ENCODE data around the gene SFTPA1. TPM values are rescaled to one million over a fixed set of nuclear protein-coding genes. Genes with fewer than 3 reads are reported as not detected.
"Not testable (repeated sequence)": the region's sequence is repeated elsewhere in the genome, so short reads cannot be mapped to it uniquely, and the experiment has no call there.

SFTPA1 gene
- total RNA-seq = not detected in 2 replicates
- not detected for polyA plus RNA-seq (2012)

- DNase-seq (ENCODE audit: low read depth) = no peak
These were observed at the start of gene SFTPA1 for GRCh38 chr10:79610601-79611191. Gene SFTPA1, plus strand, starts transcription at chr10:79610939. Its CDS starts 887 bp downstream, at chr10:79611826.

- DNase-seq (ENCODE audit: low read depth) = no peak
These were observed 49.5 kb upstream of the SFTPA1 start for GRCh38 chr10:79561257-79561656.

GRCh38 chr10:79562135-79562756, 48.5 kb upstream of the SFTPA1 start:
- DNase-seq (ENCODE audit: low read depth) = peak; percentile 64

GRCh38 chr10:79563426-79563825, 47.3 kb upstream of the SFTPA1 start:
- no peak for DNase-seq (ENCODE audit: low read depth)

GRCh38 chr10:79570624-79571023, 40.1 kb upstream of the SFTPA1 start:
- DNase-seq (ENCODE audit: low read depth) = not testable (repeated sequence)

- DNase-seq (ENCODE audit: low read depth) = no peak
These were observed 31.4 kb upstream of the SFTPA1 start for GRCh38 chr10:79579361-79579760.

GRCh38 chr10:79581044-79581443, 29.7 kb upstream of the SFTPA1 start:
- no peak for DNase-seq (ENCODE audit: low read depth)

GRCh38 chr10:79582096-79582495, 28.6 kb upstream of the SFTPA1 start:
- DNase-seq (ENCODE audit: low read depth) = no peak

- not testable (repeated sequence) for DNase-seq (ENCODE audit: low read depth)
These were observed 27.8 kb upstream of the SFTPA1 start for GRCh38 chr10:79582954-79583353.

GRCh38 chr10:79583488-79584024, 27.2 kb upstream of the SFTPA1 start:
- DNase-seq (ENCODE audit: low read depth) = no peak

GRCh38 chr10:79585870-79586527, 24.7 kb upstream of the SFTPA1 start:
- DNase-seq (ENCODE audit: low read depth) = no peak

GRCh38 chr10:79586933-79587332, 23.8 kb upstream of the SFTPA1 start:
- DNase-seq (ENCODE audit: low read depth) = no peak

- no peak for DNase-seq (ENCODE audit: low read depth)
These were observed 21.9 kb upstream of the SFTPA1 start for GRCh38 chr10:79588800-79589199.

GRCh38 chr10:79593377-79593776, 17.4 kb upstream of the SFTPA1 start:
- DNase-seq (ENCODE audit: low read depth) = no peak

- not testable (repeated sequence) for DNase-seq (ENCODE audit: low read depth)
These were observed 16.2 kb upstream of the SFTPA1 start for GRCh38 chr10:79594565-79594964.

- no peak for DNase-seq (ENCODE audit: low read depth)
These were observed 15.2 kb upstream of the SFTPA1 start for GRCh38 chr10:79595510-79595909.

GRCh38 chr10:79599644-79600043, 11.1 kb upstream of the SFTPA1 start:
- not testable (repeated sequence) for DNase-seq (ENCODE audit: low read depth)

GRCh38 chr10:79601939-79602338, 8.8 kb upstream of the SFTPA1 start:
- DNase-seq (ENCODE audit: low read depth) = no peak

- DNase-seq (ENCODE audit: low read depth) = no peak
These were observed 7.8 kb upstream of the SFTPA1 start for GRCh38 chr10:79602953-79603352.

- DNase-seq (ENCODE audit: low read depth) = no peak
These were observed 6.4 kb upstream of the SFTPA1 start for GRCh38 chr10:79604294-79604693.

GRCh38 chr10:79605308-79605707, 5.4 kb upstream of the SFTPA1 start:
- no peak for DNase-seq (ENCODE audit: low read depth)
